CD8-positive, alpha-beta memory T cell (primary cell): Measurements from ENCODE around the gene TCF12. TPM values are rescaled to one million over a fixed set of nuclear protein-coding genes. Genes with fewer than 3 reads are reported as not detected.

ENCODE experiments used
- CTCF ChIA-PET: fragments of 350-600 bp; sonication (Branson Sonifier 250); formaldehyde crosslinking; loops from one replicate; lab custom pipeline; 2021; ENCODE audit warnings: antibody characterized with exemption; lab: Charles Lee
- POLR2A ChIA-PET: fragments of 350-600 bp; sonication (Branson Sonifier 250); formaldehyde crosslinking; loops from one replicate; lab custom pipeline; 2021; ENCODE audit warnings: antibody characterized with exemption; lab: Charles Lee
- DNase-seq, 5 donors: peaks; one replicate each; pipeline versions ENCODE4 v3.0.0 to v3.0.0-alpha.2; 2020 to 2022; ENCODE audit warnings: mixed read lengths in 1 of 5
- H3K27ac ChIP-seq: one replicate; pipeline ENCODE4 v1.7.0; 2013; ENCODE audit warnings: low read depth, mild to moderate bottlenecking, low read length, moderate library complexity
- H3K27me3 ChIP-seq: 2 replicates; pipeline ENCODE4 v1.7.0; 2013; ENCODE audit warnings: low read length, mild to moderate bottlenecking; ENCODE audit not compliant: insufficient read depth, poor library complexity, severe bottlenecking
- H3K36me3 ChIP-seq: 2 replicates; pipeline ENCODE4 v1.7.0; 2013; ENCODE audit warnings: mild to moderate bottlenecking, low read length, moderate library complexity; ENCODE audit not compliant: insufficient read depth
- H3K4me1 ChIP-seq: 2 replicates; pipeline ENCODE4 v1.7.0; 2013; ENCODE audit warnings: mild to moderate bottlenecking, low read length, moderate library complexity; ENCODE audit not compliant: insufficient read depth
- H3K4me3 ChIP-seq: 2 replicates; pipeline ENCODE4 v1.7.0; 2013; ENCODE audit warnings: mild to moderate bottlenecking, low read length
- H3K9me3 ChIP-seq: 2 replicates; pipeline ENCODE4 v1.7.0; 2013; ENCODE audit warnings: mild to moderate bottlenecking, low read length
- H3K27ac Mint-ChIP-seq, 8 donors: one replicate each; pipeline ENCODE4 v1.8.0; 2020 to 2021; ENCODE audit warnings: mixed read lengths in 8 of 8, mild to moderate bottlenecking in 6 of 8, inconsistent platforms in 3 of 8, moderate library complexity in 3 of 8
- H3K27me3 Mint-ChIP-seq, 2 donors: one replicate each; pipeline ENCODE4 v1.8.0; 2020 to 2021; ENCODE audit warnings: mixed read lengths in 2 of 2, mild to moderate bottlenecking in 1 of 2, moderate library complexity in 1 of 2
- H3K36me3 Mint-ChIP-seq, 3 donors: one replicate each; pipeline ENCODE4 v1.8.0; 2020 to 2021; ENCODE audit warnings: mixed read lengths in 3 of 3, inconsistent platforms in 1 of 3, mild to moderate bottlenecking in 1 of 3
- H3K4me1 Mint-ChIP-seq, 3 donors: one replicate each; pipeline ENCODE4 v1.8.0; 2020 to 2021; ENCODE audit warnings: mixed read lengths in 3 of 3, inconsistent platforms in 1 of 3, mild to moderate bottlenecking in 1 of 3
- H3K4me3 Mint-ChIP-seq, 7 donors: one replicate each; pipeline ENCODE4 v1.8.0; 2020 to 2021; ENCODE audit warnings: mixed read lengths in 7 of 7, mild to moderate bottlenecking in 6 of 7, moderate library complexity in 4 of 7, inconsistent platforms in 2 of 7
- H3K9me3 Mint-ChIP-seq, 5 donors: one replicate each; pipeline ENCODE4 v1.8.0; 2020 to 2022; ENCODE audit warnings: mixed read lengths in 5 of 5, mild to moderate bottlenecking in 3 of 5, moderate library complexity in 2 of 5, inconsistent platforms in 1 of 5
- polyA plus RNA-seq: library from polyadenylated mRNA; unstranded; fragments of 300-500 nt; fragmentation: Illumina TruSeq; gene quantifications from one replicate; pipeline ENCODE4 v1.2.3, GENCODE V29; 2021
- total RNA-seq, 2 experiments: library from RNA; stranded (reverse); gene quantifications; one replicate each; pipeline ENCODE4 v1.2.3, GENCODE V29; 2021

Gene TCF12
- total and polyA plus RNA-seq, 3 experiments from 2014 or later, result 54.3 to 79.2 (median 69.9) TPM

- H3K4me1 ChIP-seq, result no peaks in the 10 kb centered on the region
- Mint-ChIP-seq H3K27ac (no peak overlapping the region), H3K9me3 (no peaks in the 10 kb centered on the region), H3K4me1 (peaks cover 6 to 18% (median 13%) of the 10 kb centered on the region in 3 donors), H3K27me3 (peaks cover 9 to 24% of the 10 kb centered on the region in 2 donors), H3K36me3 (no peaks in the 10 kb centered on the region), H3K4me3 (no peak overlapping the region)
- no peak overlapping the region for H3K4me3 ChIP-seq
- no peak for DNase-seq
- H3K9me3 ChIP-seq, result no peaks in the 10 kb centered on the region
- ChIA-PET CTCF (no interaction called here), POLR2A (no interaction called here)
- no peaks in the 10 kb centered on the region for H3K36me3 ChIP-seq
- no peak overlapping the region for H3K27ac ChIP-seq
- H3K27me3 ChIP-seq, result no peaks in the 10 kb centered on the region
Observed at GRCh38 chr15:57327985-57328471, 409.6 kb downstream of the TCF12 start.

DNA sequence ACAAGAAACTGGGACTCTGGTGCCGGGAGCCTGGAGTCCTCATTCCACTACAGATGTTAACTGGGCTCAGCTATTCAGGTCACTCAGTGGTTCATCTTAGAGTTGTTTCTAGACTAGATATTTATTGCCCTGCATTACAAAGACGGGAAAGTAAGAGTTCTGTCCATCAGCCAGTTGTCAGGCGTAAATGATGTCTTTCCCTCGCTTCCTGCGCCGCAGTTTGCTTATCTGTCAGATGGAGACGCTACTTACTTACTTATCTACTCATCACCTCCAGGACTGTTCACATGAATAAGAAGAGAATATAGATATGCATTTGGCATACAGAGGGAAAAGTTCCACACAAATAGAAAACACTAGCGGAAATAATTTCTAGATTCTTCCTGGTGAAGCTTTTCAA is 410.0 kb downstream of the TCF12 start:
- Histone ChIP-seq H3K4me1 (no peaks in the 10 kb centered on the region), H3K36me3 (no peaks in the 10 kb centered on the region), H3K9me3 (no peaks in the 10 kb centered on the region), H3K4me3 (no peak overlapping the region), H3K27me3 (no peaks in the 10 kb centered on the region), H3K27ac (no peak overlapping the region)
- H3K36me3 Mint-ChIP-seq, result no peaks in the 10 kb centered on the region
- H3K27me3 Mint-ChIP-seq, result peaks cover 11 to 29% of the 10 kb centered on the region in 2 donors
- H3K4me3 Mint-ChIP-seq, result no peak overlapping the region
- H3K27ac Mint-ChIP-seq, result no peak overlapping the region
- ChIA-PET CTCF (no interaction called here), POLR2A (no interaction called here)
- no peak for DNase-seq
- H3K4me1 Mint-ChIP-seq, result peaks cover 6 to 18% (median 13%) of the 10 kb centered on the region in 3 donors
- no peaks in the 10 kb centered on the region for H3K9me3 Mint-ChIP-seq

DNA sequence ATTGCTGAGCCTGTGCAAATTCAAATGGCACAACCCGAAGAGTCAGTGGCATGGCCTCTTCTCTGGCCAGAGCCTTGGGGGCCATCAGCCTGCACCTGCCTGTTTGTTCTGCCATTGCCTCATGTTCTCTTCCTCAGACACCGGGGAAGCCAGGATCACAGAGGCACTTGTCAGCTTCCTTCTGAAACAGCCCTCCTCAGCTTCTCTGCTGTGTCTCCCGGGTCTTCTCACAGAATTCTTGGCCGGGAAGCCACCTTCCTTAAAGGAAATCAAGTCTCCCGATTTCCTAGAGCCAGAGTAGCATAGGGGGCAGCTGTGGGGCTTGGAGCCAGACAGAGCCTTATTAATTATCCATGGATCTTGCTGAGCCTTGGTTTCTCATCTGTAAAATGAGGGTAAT is 410.5 kb downstream of the TCF12 start:
- H3K4me3 Mint-ChIP-seq, result no peak overlapping the region
- CTCF ChIA-PET, result no interaction called here
- no peaks in the 10 kb centered on the region for H3K27me3 ChIP-seq

DNA sequence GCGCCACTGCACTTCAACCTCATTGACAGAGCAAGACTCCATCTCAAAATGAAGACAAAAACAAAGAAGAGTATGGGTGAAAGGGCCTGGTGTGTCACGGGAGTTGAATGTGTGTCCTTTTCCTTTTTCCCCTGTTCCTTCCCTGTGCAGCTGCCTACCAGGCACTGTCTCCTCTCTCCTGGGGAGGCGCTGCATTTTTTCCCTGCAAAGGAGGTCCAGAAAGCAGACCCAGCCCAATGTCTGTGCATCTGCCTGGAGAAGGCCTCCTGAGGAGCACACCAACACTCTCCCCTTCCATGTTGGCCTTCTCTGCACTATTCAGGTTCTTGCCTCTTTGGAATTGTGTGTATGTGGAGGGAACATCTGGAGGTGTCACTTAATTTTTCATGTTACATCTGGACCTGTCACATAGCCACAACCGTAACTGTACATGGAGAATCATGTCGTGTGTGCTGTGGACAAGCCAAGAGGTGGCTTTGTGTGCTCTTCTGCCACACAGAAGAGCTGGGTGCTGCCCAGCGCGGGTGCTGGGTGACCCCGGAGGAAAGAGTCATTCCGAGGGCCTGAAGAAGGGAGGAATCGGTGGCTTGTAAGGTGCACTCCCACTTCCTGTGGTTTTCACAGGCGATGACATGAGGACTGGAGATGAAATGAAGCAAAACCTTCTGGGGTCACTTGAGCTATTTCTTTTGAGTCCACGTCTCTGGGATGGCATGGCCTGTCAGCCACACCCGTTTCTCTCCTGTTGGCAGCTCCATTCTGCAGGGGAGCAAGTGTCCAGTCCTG is 411.3 kb downstream of the TCF12 start:
- no peaks in the 10 kb centered on the region for H3K36me3 ChIP-seq
- H3K9me3 Mint-ChIP-seq, result no peaks in the 10 kb centered on the region
- DNase-seq, result no peak
- H3K4me1 Mint-ChIP-seq, result peaks cover 3 to 10% (median 10%) of the 10 kb centered on the region in 3 donors
- no peaks in the 10 kb centered on the region for H3K27me3 ChIP-seq
- H3K27me3 Mint-ChIP-seq, result peaks cover 11 to 35% of the 10 kb centered on the region in 2 donors
- no peaks in the 10 kb centered on the region for H3K9me3 ChIP-seq
- CTCF ChIA-PET, result no interaction called here
- no peak overlapping the region for H3K4me3 ChIP-seq
- H3K27ac ChIP-seq, result no peak overlapping the region
- no peak overlapping the region for H3K4me3 Mint-ChIP-seq
- H3K36me3 Mint-ChIP-seq, result no peaks in the 10 kb centered on the region
- no peak overlapping the region for H3K27ac Mint-ChIP-seq
- POLR2A ChIA-PET, result no interaction called here
- H3K4me1 ChIP-seq, result no peaks in the 10 kb centered on the region

More for the DNA sequence above, 410.5 kb downstream of the TCF12 start:
- peaks cover 4 to 14% (median 13%) of the 10 kb centered on the region in 3 donors for H3K4me1 Mint-ChIP-seq
- Histone ChIP-seq H3K9me3 (no peaks in the 10 kb centered on the region), H3K4me3 (no peak overlapping the region), H3K4me1 (no peaks in the 10 kb centered on the region), H3K27ac (no peak overlapping the region), H3K36me3 (no peaks in the 10 kb centered on the region)
- peaks cover 11 to 29% of the 10 kb centered on the region in 2 donors for H3K27me3 Mint-ChIP-seq
- H3K9me3 Mint-ChIP-seq, result no peaks in the 10 kb centered on the region
- H3K36me3 Mint-ChIP-seq, result no peaks in the 10 kb centered on the region
- no peak overlapping the region for H3K27ac Mint-ChIP-seq
- POLR2A ChIA-PET, result no interaction called here
- no peak for DNase-seq

DNA sequence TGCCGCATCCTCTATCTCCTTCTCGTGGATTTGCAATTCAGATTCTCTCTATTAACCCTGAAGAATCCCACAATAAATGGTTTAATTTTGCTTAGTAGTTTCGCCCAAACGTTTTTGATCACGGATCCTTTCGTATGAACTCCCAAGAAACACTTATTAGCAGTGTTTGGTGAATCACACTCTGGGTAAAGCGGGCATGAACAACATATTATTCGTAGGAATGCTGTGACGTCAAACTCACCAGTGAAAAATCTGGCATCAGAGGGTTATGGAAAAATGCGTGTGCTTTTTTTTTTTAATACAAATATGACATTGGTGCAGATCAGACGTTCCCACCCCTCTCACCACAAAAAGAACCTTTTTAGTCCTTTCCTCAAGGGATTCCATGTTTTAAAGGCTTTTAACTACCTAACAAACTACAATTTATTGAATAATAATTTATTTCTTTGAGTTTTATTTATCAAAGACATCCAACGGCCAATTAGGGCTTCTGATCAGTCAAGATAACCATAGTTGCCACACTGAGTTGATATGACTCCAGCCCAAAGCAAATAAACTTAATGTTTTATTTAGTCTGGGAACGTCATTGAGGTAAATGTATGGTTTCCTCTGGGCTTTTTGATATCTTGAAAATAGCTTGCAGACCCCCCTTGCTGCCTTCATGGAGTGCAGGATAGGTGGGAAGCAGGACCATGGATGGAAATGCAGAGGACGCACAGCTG is 412.3 kb downstream of the TCF12 start:
- Mint-ChIP-seq H3K4me3 (no peak overlapping the region), H3K27me3 (peaks cover 15 to 43% of the 10 kb centered on the region in 2 donors), H3K36me3 (no peaks in the 10 kb centered on the region), H3K27ac (no peak overlapping the region), H3K9me3 (no peaks in the 10 kb centered on the region), H3K4me1 (peaks cover 3 to 9% (median 8%) of the 10 kb centered on the region in 3 donors)
- Histone ChIP-seq H3K4me1 (no peaks in the 10 kb centered on the region), H3K27me3 (no peaks in the 10 kb centered on the region), H3K27ac (no peak overlapping the region), H3K36me3 (no peaks in the 10 kb centered on the region), H3K9me3 (no peaks in the 10 kb centered on the region), H3K4me3 (no peak overlapping the region)
- no peak for DNase-seq
- POLR2A ChIA-PET, result no interaction called here
- CTCF ChIA-PET, result no interaction called here

DNA sequence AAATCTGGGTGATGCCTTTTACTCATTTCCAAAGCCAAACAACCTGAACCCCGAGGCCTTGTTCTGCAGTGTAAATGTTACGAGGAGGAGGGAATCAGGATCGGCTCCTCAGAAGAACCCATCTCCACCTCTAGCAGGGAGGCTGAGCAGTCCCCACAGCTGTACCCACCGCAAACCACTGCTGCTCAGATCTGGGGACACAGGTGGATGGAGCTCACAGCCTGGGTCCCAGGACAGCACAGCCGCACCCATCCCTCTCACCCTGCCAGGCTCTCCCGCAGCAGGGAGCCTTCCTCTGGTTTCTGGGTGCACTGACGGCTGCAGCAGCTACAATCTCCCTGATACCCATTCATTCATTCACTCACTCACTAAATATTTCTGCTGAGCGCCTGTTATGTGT is 413.9 kb downstream of the TCF12 start:
- Mint-ChIP-seq H3K27ac (no peak overlapping the region), H3K36me3 (no peaks in the 10 kb centered on the region), H3K9me3 (no peaks in the 10 kb centered on the region), H3K4me3 (no peak overlapping the region), H3K27me3 (peaks cover 15 to 51% of the 10 kb centered on the region in 2 donors), H3K4me1 (peaks cover 3 to 9% (median 8%) of the 10 kb centered on the region in 3 donors)
- ChIA-PET CTCF (no interaction called here), POLR2A (no interaction called here)
- Histone ChIP-seq H3K4me1 (no peaks in the 10 kb centered on the region), H3K27ac (no peak overlapping the region), H3K4me3 (no peak overlapping the region), H3K27me3 (no peaks in the 10 kb centered on the region), H3K9me3 (no peaks in the 10 kb centered on the region), H3K36me3 (no peaks in the 10 kb centered on the region)
- DNase-seq, result no peak

DNA sequence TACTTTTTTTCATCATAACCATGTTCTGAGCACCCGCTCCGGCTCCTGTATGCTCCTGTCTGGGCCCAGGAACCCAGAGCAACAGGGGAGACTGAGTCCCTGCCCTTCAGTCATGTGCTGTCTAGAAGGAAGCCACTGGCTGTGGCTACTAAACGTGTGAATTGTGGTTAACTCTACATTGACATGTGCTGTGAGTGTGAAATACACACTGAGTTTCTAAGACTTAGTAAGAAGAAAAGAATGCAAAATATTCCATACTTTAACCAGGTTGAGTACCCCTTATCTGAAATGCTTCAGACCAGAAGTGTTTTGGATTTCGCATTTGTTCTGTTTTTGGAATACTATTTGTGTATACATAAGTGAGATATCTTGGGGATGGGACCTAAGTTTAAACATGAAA is 415.0 kb downstream of the TCF12 start:
- H3K27ac ChIP-seq, result no peak overlapping the region
- H3K36me3 ChIP-seq, result no peaks in the 10 kb centered on the region
- no peak overlapping the region for H3K4me3 ChIP-seq
- Mint-ChIP-seq H3K4me3 (no peak overlapping the region), H3K36me3 (no peaks in the 10 kb centered on the region), H3K9me3 (no peaks in the 10 kb centered on the region), H3K27me3 (peaks cover 17 to 58% of the 10 kb centered on the region in 2 donors), H3K4me1 (peaks cover 3 to 9% (median 8%) of the 10 kb centered on the region in 3 donors), H3K27ac (no peak overlapping the region)
- H3K27me3 ChIP-seq, result no peaks in the 10 kb centered on the region
- no peak for DNase-seq
- ChIA-PET CTCF (no interaction called here), POLR2A (no interaction called here)
- H3K9me3 ChIP-seq, result no peaks in the 10 kb centered on the region
- H3K4me1 ChIP-seq, result no peaks in the 10 kb centered on the region

DNA sequence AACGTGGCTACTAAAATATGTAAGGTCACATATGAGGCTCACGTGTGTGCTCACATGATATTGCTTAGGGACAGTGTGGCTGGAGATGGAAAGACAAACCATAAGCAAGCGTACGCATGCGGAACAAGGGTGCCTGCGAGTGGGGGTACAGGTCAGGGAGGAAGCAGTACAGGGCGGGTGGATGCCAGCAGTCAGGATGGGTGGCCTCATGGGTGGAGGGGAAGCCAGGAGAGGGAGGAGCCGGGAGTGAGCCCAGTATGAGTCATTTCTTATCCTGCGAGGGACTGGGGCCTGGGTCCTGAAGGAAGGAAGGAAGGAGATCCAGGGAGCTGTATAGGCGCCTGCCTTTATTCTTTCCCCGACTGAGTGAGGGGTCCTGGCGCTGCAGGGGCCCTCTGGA is 415.8 kb downstream of the TCF12 start:
- no peaks in the 10 kb centered on the region for H3K27me3 ChIP-seq
- H3K4me3 Mint-ChIP-seq, result no peak overlapping the region
- peaks cover 16 to 61% of the 10 kb centered on the region in 2 donors for H3K27me3 Mint-ChIP-seq
- no peak for DNase-seq
- H3K9me3 ChIP-seq, result no peaks in the 10 kb centered on the region
- no peaks in the 10 kb centered on the region for H3K4me1 ChIP-seq
- H3K27ac Mint-ChIP-seq, result no peak overlapping the region
- H3K4me1 Mint-ChIP-seq, result peaks cover 3 to 9% (median 8%) of the 10 kb centered on the region in 3 donors
- no peaks in the 10 kb centered on the region for H3K9me3 Mint-ChIP-seq
- H3K36me3 Mint-ChIP-seq, result no peaks in the 10 kb centered on the region
- H3K36me3 ChIP-seq, result no peaks in the 10 kb centered on the region
- CTCF ChIA-PET, result no interaction called here
- POLR2A ChIA-PET, result no interaction called here
- H3K27ac ChIP-seq, result peak overlapping the region; percentile 4
- H3K4me3 ChIP-seq, result no peak overlapping the region
